Measurements from ENCODE around the gene CNNM2. TPM values are rescaled to one million over a fixed set of nuclear protein-coding genes. Genes with fewer than 3 reads are reported as not detected.

Gene CNNM2
- total and polyA plus RNA-seq, 4 donors = 3.0 to 18.3 (median 7.8) TPM

GRCh38 chr10:103053659-103054581, 135.8 kb downstream of the CNNM2 start:
- DNase-seq (peak; percentile 64 to 80 (median 65)), ATAC-seq (ENCODE audit: insufficient read depth, low FRiP score) (peak; percentile 86)
- H3K9me3 ChIP-seq (ENCODE audit: control insufficient read depth in 4 of 4, insufficient read depth in 3 of 4, low read length in 3 of 4) = no peaks in the 10 kb centered on the region
- WGBS, 2 donors = 40 to 46% methylated on average over 20 of the region's 20 CpGs
- peaks cover 0 to 2% (median 0%) of the 10 kb centered on the region in 5 donors for H3K4me1 ChIP-seq (ENCODE audit: control insufficient read depth in 5 of 5, insufficient read depth in 5 of 5, low read length in 5 of 5)
- peak overlapping the region in 1 of 2 donors; percentile 7 for H3K27ac ChIP-seq (ENCODE audit: low read depth in 1 of 2, low read length in 1 of 2)
- H3K4me3 ChIP-seq = no peak overlapping the region
- peak; percentile 4 for TF ChIP-seq CTCF (IDR thresholded peaks at IDR 0.05; ENCODE audit: control extremely low read depth, extremely low read depth)
- H3K27me3 ChIP-seq (ENCODE audit: control insufficient read depth in 3 of 3, insufficient read depth in 3 of 3, low read length in 2 of 3) = no peaks in the 10 kb centered on the region
- peak overlapping the region in 1 of 2 donors; percentile 8 for H3K9ac ChIP-seq (ENCODE audit: insufficient read depth in 1 of 2, low read length in 2 of 2)
- H3K36me3 ChIP-seq (ENCODE audit: control insufficient read depth in 4 of 4, insufficient read depth in 4 of 4, low read length in 4 of 4) = peaks cover 0 to 4% (median 2%) of the 10 kb centered on the region in 4 donors

GRCh38 chr10:103054621-103055020, 136.5 kb downstream of the CNNM2 start:
- DNase-seq = no peak
- H3K4me3 ChIP-seq = no peak overlapping the region
- no peak overlapping the region for H3K9ac ChIP-seq (ENCODE audit: insufficient read depth in 1 of 2, low read length in 2 of 2)
- no peaks in the 10 kb centered on the region for H3K27me3 ChIP-seq (ENCODE audit: control insufficient read depth in 3 of 3, insufficient read depth in 3 of 3, low read length in 2 of 3)
- H3K4me1 ChIP-seq (ENCODE audit: control insufficient read depth in 5 of 5, insufficient read depth in 5 of 5, low read length in 5 of 5) = peaks cover 0 to 2% (median 0%) of the 10 kb centered on the region in 5 donors
- no peak overlapping the region for H3K27ac ChIP-seq (ENCODE audit: low read depth in 1 of 2, low read length in 1 of 2)
- 83 to 91% methylated on average over 3 of the region's 3 CpGs for WGBS, 2 donors
- H3K9me3 ChIP-seq (ENCODE audit: control insufficient read depth in 4 of 4, insufficient read depth in 3 of 4, low read length in 3 of 4) = no peaks in the 10 kb centered on the region
- H3K36me3 ChIP-seq (ENCODE audit: control insufficient read depth in 4 of 4, insufficient read depth in 4 of 4, low read length in 4 of 4) = peaks cover 0 to 4% (median 2%) of the 10 kb centered on the region in 4 donors
- ATAC-seq (ENCODE audit: insufficient read depth, low FRiP score) = no peak
- no peak for TF ChIP-seq CTCF (IDR thresholded peaks at IDR 0.05; ENCODE audit: control extremely low read depth, extremely low read depth)

- no peak overlapping the region for H3K9ac ChIP-seq (ENCODE audit: insufficient read depth in 1 of 2, low read length in 2 of 2)
- peaks cover 0 to 2% (median 0%) of the 10 kb centered on the region in 5 donors for H3K4me1 ChIP-seq (ENCODE audit: control insufficient read depth in 5 of 5, insufficient read depth in 5 of 5, low read length in 5 of 5)
- peaks cover 0 to 4% (median 2%) of the 10 kb centered on the region in 4 donors for H3K36me3 ChIP-seq (ENCODE audit: control insufficient read depth in 4 of 4, insufficient read depth in 4 of 4, low read length in 4 of 4)
- no peaks in the 10 kb centered on the region for H3K9me3 ChIP-seq (ENCODE audit: control insufficient read depth in 4 of 4, insufficient read depth in 3 of 4, low read length in 3 of 4)
- TF ChIP-seq CTCF (IDR thresholded peaks at IDR 0.05; ENCODE audit: control extremely low read depth, extremely low read depth) = no peak
- WGBS, 2 donors = 72 to 87% methylated on average over 4 of the region's 4 CpGs
- ATAC-seq (ENCODE audit: insufficient read depth, low FRiP score) = no peak
- H3K4me3 ChIP-seq = no peak overlapping the region
- DNase-seq = peak in 1 of 3 donors; percentile 36
- H3K27ac ChIP-seq (ENCODE audit: low read depth in 1 of 2, low read length in 1 of 2) = no peak overlapping the region
- no peaks in the 10 kb centered on the region for H3K27me3 ChIP-seq (ENCODE audit: control insufficient read depth in 3 of 3, insufficient read depth in 3 of 3, low read length in 2 of 3)
These were observed 137.0 kb downstream of the CNNM2 start for GRCh38 chr10:103055105-103055504.
